GM23338 (cell line): Measurements from ENCODE around the gene CTCFL. TPM values are rescaled to one million over a fixed set of nuclear protein-coding genes. Genes with fewer than 3 reads are reported as not detected.

ENCODE experiments used
- ATAC-seq: fragments of 200-7000 bp; cut with Tn5 transposase; 3 replicates; pipeline ENCODE4 v1.9.1; 2020
- DNase-seq: peaks from one replicate; pipeline ENCODE4 v3.0.0-alpha.2; 2015; ENCODE audit warnings: low spot score
- H2AFZ ChIP-seq: fragments of 200-600 bp; sonication (generic); 2 replicates; pipeline ENCODE4 v1.8.0; 2016; ENCODE audit warnings: antibody characterized with exemption, mild to moderate bottlenecking, moderate library complexity
- H3F3A ChIP-seq: fragments of 200-600 bp; sonication (generic); replicated peaks from 2 replicates; pipeline ENCODE4 v1.8.0; 2017; ENCODE audit warnings: antibody characterized with exemption, mixed run types, low read depth
- H3K27ac ChIP-seq: fragments of 200-600 bp; sonication (generic); 2 replicates; pipeline ENCODE4 v1.6.1; 2016; ENCODE audit warnings: low read depth
- H3K27me3 ChIP-seq: fragments of 200-600 bp; sonication (generic); 2 replicates; pipeline ENCODE4 v1.8.0; 2016; ENCODE audit warnings: mild to moderate bottlenecking, mixed run types, moderate library complexity; ENCODE audit not compliant: insufficient read depth
- H3K36me3 ChIP-seq: fragments of 200-600 bp; sonication (generic); 2 replicates; pipeline ENCODE4 v1.8.0; 2016; ENCODE audit warnings: mild to moderate bottlenecking; ENCODE audit not compliant: insufficient read depth
- H3K4me1 ChIP-seq: fragments of 200-600 bp; sonication (generic); 2 replicates; pipeline ENCODE4 v1.8.0; 2016; ENCODE audit warnings: mild to moderate bottlenecking, moderate library complexity; ENCODE audit not compliant: insufficient read depth
- H3K4me2 ChIP-seq: fragments of 200-600 bp; sonication (generic); 2 replicates; pipeline ENCODE4 v1.7.1; 2017; ENCODE audit warnings: mixed run types
- H3K4me3 ChIP-seq: fragments of 200-600 bp; sonication (generic); 2 replicates; pipeline ENCODE4 v1.6.1; 2016; ENCODE audit warnings: mixed run types
- H3K79me2 ChIP-seq: fragments of 200-600 bp; sonication (generic); replicated peaks from 2 replicates; pipeline ENCODE4 v1.8.0; 2017; ENCODE audit warnings: mild to moderate bottlenecking; ENCODE audit not compliant: insufficient read depth
- H3K9me2 ChIP-seq: fragments of 200-600 bp; sonication (generic); 2 replicates; pipeline ENCODE4 v1.8.0; 2017; ENCODE audit not compliant: insufficient read depth
- H4K20me1 ChIP-seq: fragments of 200-600 bp; sonication (generic); replicated peaks from 2 replicates; pipeline ENCODE4 v1.8.0; 2017; ENCODE audit warnings: mild to moderate bottlenecking; ENCODE audit not compliant: insufficient read depth
- H3K27ac Mint-ChIP-seq: 2 replicates; pipeline ENCODE4 v1.8.0; 2020; ENCODE audit warnings: inconsistent platforms, mild to moderate bottlenecking, moderate library complexity, mixed read lengths
- H3K27me3 Mint-ChIP-seq: 3 replicates; pipeline ENCODE4 v1.8.0; 2022; ENCODE audit warnings: low read depth, mild to moderate bottlenecking, moderate library complexity, mixed read lengths, inconsistent platforms; ENCODE audit not compliant: insufficient read depth, poor library complexity
- H3K36me3 Mint-ChIP-seq: 3 replicates; pipeline ENCODE4 v1.8.0; 2021; ENCODE audit warnings: low read depth, mild to moderate bottlenecking, inconsistent platforms, moderate library complexity, mixed read lengths
- H3K4me1 Mint-ChIP-seq: 3 replicates; pipeline ENCODE4 v1.8.0; 2020; ENCODE audit warnings: mild to moderate bottlenecking, inconsistent platforms, mixed read lengths
- H3K4me3 Mint-ChIP-seq: 3 replicates; pipeline ENCODE4 v1.8.0; 2021; ENCODE audit warnings: moderate library complexity, mild to moderate bottlenecking, inconsistent platforms, mixed read lengths
- H3K9me3 Mint-ChIP-seq: 3 replicates; pipeline ENCODE4 v1.8.0; 2020; ENCODE audit warnings: moderate library complexity, mild to moderate bottlenecking, inconsistent platforms, mixed read lengths
- ETS1 ChIP-seq: IDR thresholded peaks from 2 replicates; pipeline ENCODE4 v1.6.1; 2016; ENCODE audit warnings: antibody characterized with exemption
- EZH2phosphoT487 ChIP-seq: fragments of 200-600 bp; sonication (generic); IDR thresholded peaks from one replicate; pipeline ENCODE4 v1.8.1; 2018; ENCODE audit warnings: antibody characterized with exemption; ENCODE audit not compliant: unreplicated experiment
- JUNB ChIP-seq: IDR thresholded peaks from one replicate; pipeline ENCODE4 v1.6.1; 2016; ENCODE audit warnings: antibody characterized with exemption; ENCODE audit not compliant: unreplicated experiment
- REST ChIP-seq: IDR thresholded peaks from one replicate; pipeline ENCODE4 v1.6.1; 2018; ENCODE audit warnings: antibody characterized with exemption; ENCODE audit not compliant: unreplicated experiment
- ZNF114 ChIP-seq: fragments of 250-450 bp; sonication (Bioruptor Pico); IDR thresholded peaks from 2 replicates; pipeline ENCODE4 v1.5.0; 2020; ENCODE audit warnings: mild to moderate bottlenecking, moderate library complexity
- ZNF462 ChIP-seq: fragments of 250-450 bp; sonication (Bioruptor Pico); IDR thresholded peaks from 2 replicates; pipeline ENCODE4 v1.5.0; 2020; ENCODE audit warnings: mild to moderate bottlenecking, moderate library complexity
- polyA plus RNA-seq: library from polyadenylated mRNA; unstranded; fragments of >200 nt; fragmentation: Nextera tagmentation; extraction: Ambion mirVana; gene quantifications from 2 replicates; pipeline ENCODE4 v1.2.1, GENCODE V29; 2016
- total RNA-seq: library from RNA; depleted of rRNA; stranded (reverse); fragments of >200 nt; shearing (Covaris generic); gene quantifications from 2 replicates; pipeline ENCODE4 v1.2.3, GENCODE V29; 2014

The CTCFL gene
- total and polyA plus RNA-seq, 2 experiments from 2014 or later, result 0.55 to 1.4 TPM

- no peak for TF ChIP-seq REST
- TF ChIP-seq EZH2phosphoT487, result no peak
- Histone ChIP-seq H4K20me1 (no peaks in the 10 kb centered on the region), H2AFZ (no peak overlapping the region), H3K27ac (no peak overlapping the region), H3K4me3 (no peak overlapping the region), H3K4me1 (no peaks in the 10 kb centered on the region), H3K36me3 (no peaks in the 10 kb centered on the region), H3K79me2 (no peaks in the 10 kb centered on the region), H3K27me3 (no peaks in the 10 kb centered on the region), H3K9me2 (no peaks in the 10 kb centered on the region), H3F3A (no peaks in the 10 kb centered on the region), H3K4me2 (no peak overlapping the region)
- no peak for DNase-seq
- Mint-ChIP-seq H3K36me3 (no peaks in the 10 kb centered on the region), H3K4me3 (no peak overlapping the region), H3K9me3 (no peaks in the 10 kb centered on the region; the same call in 2 of the 3 replicates), H3K4me1 (peaks cover 10% of the 10 kb centered on the region; the same call in 2 of the 3 replicates), H3K27me3 (peaks cover 7% of the 10 kb centered on the region), H3K27ac (no peak overlapping the region)
- no peak for ATAC-seq
Observed at GRCh38 chr20:57451431-57451794, 73.5 kb downstream of the CTCFL start.

- no peak overlapping the region; the same call in 1 of the 2 replicates for H3K27ac Mint-ChIP-seq
- no peaks in the 10 kb centered on the region for H3F3A ChIP-seq
- no peaks in the 10 kb centered on the region for H3K36me3 Mint-ChIP-seq
- H3K79me2 ChIP-seq, result no peaks in the 10 kb centered on the region
- H3K4me3 ChIP-seq, result no peak overlapping the region
- no peak; the same call in 2 of the 3 replicates for ATAC-seq
- H4K20me1 ChIP-seq, result no peaks in the 10 kb centered on the region
- H2AFZ ChIP-seq, result no peak overlapping the region
- no peak overlapping the region for H3K4me3 Mint-ChIP-seq
- TF ChIP-seq JUNB (no peak), ZNF114 (CRISPR knock-in tag) (no peak), ZNF462 (CRISPR knock-in tag) (no peak), ETS1 (no peak)
- no peaks in the 10 kb centered on the region for H3K27me3 ChIP-seq
- no peak overlapping the region for H3K27ac ChIP-seq
- no peak for DNase-seq
- H3K4me2 ChIP-seq, result no peak overlapping the region
- H3K9me2 ChIP-seq, result no peaks in the 10 kb centered on the region
- H3K4me1 Mint-ChIP-seq, result peaks cover 10% of the 10 kb centered on the region; the same call in 2 of the 3 replicates
- H3K27me3 Mint-ChIP-seq, result peaks cover 7% of the 10 kb centered on the region
- no peaks in the 10 kb centered on the region for H3K4me1 ChIP-seq
- H3K9me3 Mint-ChIP-seq, result no peaks in the 10 kb centered on the region; the same call in 2 of the 3 replicates
- H3K36me3 ChIP-seq, result no peaks in the 10 kb centered on the region
Observed at GRCh38 chr20:57450931-57451330, 74.0 kb downstream of the CTCFL start.
